H1 (cell line): ENCODE data around the gene CDK5RAP3. TPM values are rescaled to one million over a fixed set of nuclear protein-coding genes. Genes with fewer than 3 reads are reported as not detected.

ENCODE experiments used
- CREB1 ChIP-seq: IDR thresholded peaks from 2 replicates; pipeline ENCODE4 v1.6.1; 2012; ENCODE audit warnings: inconsistent platforms
- polyA plus RNA-seq, 7 experiments: library from polyadenylated mRNA; depleted of rRNA in 3 of 7; stranded (reverse) in 5 of 7; unstranded in 2 of 7; fragments of >200 nt in 5 of 7; fragments of 200-250 nt in 2 of 7; gene quantifications; 1 replicate in 5 of 7; 2 replicates in 1 of 7; 4 replicates in 1 of 7; pipeline versions ENCODE4 v1.2.1 to v1.2.3, GENCODE V29; 2011 to 2013; ENCODE audit warnings: missing spikeins in 2 of 7, mixed read lengths in 2 of 7
- total RNA-seq: library from RNA; stranded (reverse); fragmentation: NEBNext Ultra II Directional; extraction: Animal tissue kit (Norgen Biotek cat#: 25700); gene quantifications from 2 replicates; pipeline ENCODE4 v1.2.1, GENCODE V29; 2021

Gene CDK5RAP3
- total and polyA plus RNA-seq, 2 of the 8 experiments (the other 6 are each of a cell fraction or from before 2014, with no cell fraction given) = 88.2 to 93.2 TPM

DNA sequence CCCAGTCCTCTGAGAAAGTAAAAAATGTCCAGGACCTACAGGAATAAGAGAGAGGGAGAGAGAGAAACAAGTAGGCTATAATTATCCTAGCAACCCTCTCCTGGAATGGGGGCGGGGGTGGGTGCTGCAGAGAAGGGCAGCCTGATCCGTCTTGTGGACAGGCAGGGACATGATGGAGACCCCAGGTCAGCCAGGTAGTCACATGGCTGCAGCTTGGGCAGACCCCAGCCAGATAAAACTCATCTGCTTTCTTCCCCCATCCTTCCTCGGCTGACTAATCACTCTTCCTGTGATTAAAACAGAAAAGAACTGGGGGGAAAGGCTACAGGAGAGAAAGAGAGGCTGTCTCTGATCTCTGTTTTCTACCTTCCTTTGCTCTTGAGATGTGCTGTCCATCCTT is 34.1 kb downstream of the CDK5RAP3 start (continued):
- TF ChIP-seq CREB1 = no peak
